GM18951 (cell line): Measurements from ENCODE around the gene AKT1S1.

Source experiments
- POLR2A ChIP-seq: IDR thresholded peaks from 4 replicates; pipeline ENCODE4 v1.6.1; 2011; ENCODE audit warnings: mild to moderate bottlenecking; ENCODE audit not compliant: insufficient read length, insufficient read depth; ENCODE audit errors: extremely low read depth
- in situ Hi-C: fragments of 300-500 bp; cut with MboI; formaldehyde crosslinking; loops from one replicate; pipeline ENCODE4 v1.12.0; 2022; ENCODE audit warnings: low sequenced_read_pairs, mixed read lengths, inconsistent platforms; ENCODE audit not compliant: unreplicated experiment

The AKT1S1 gene

GRCh38 chr19:49862391-49863253 is 14.5 kb downstream of the AKT1S1 start:
- in situ Hi-C loops, result no loop called here
- TF ChIP-seq POLR2A, result no peak

- in situ Hi-C loops, result no loop called here
- TF ChIP-seq POLR2A, result no peak
Observed at GRCh38 chr19:49861541-49862378, 15.4 kb downstream of the AKT1S1 start.

- in situ Hi-C loops, result no loop called here
- no peak for TF ChIP-seq POLR2A
Observed at GRCh38 chr19:49861107-49861506, 16.0 kb downstream of the AKT1S1 start.

GRCh38 chr19:49860336-49861102 is 16.6 kb downstream of the AKT1S1 start:
- in situ Hi-C loops, result no loop called here

GRCh38 chr19:49859682-49860335 is 17.3 kb downstream of the AKT1S1 start:
- TF ChIP-seq POLR2A, result no peak
- in situ Hi-C loops, result no loop called here

More at GRCh38 chr19:49860336-49861102, 16.6 kb downstream of the AKT1S1 start:
- TF ChIP-seq POLR2A, result no peak

GRCh38 chr19:49858088-49858985 is 18.8 kb downstream of the AKT1S1 start:
- in situ Hi-C loops, result no loop called here
- TF ChIP-seq POLR2A, result peak; percentile 39

- in situ Hi-C loops, result no loop called here
- no peak for TF ChIP-seq POLR2A
Observed at GRCh38 chr19:49857838-49858087, 19.4 kb downstream of the AKT1S1 start.

GRCh38 chr19:49857061-49857837 is 19.9 kb downstream of the AKT1S1 start:
- TF ChIP-seq POLR2A, result no peak
- in situ Hi-C loops, result no loop called here

- peak; percentile 15 for TF ChIP-seq POLR2A
- in situ Hi-C loops, result no loop called here
Observed at GRCh38 chr19:49856574-49857021, 20.6 kb downstream of the AKT1S1 start.

- in situ Hi-C loops, result no loop called here
- peak; percentile 26 for TF ChIP-seq POLR2A
Observed at GRCh38 chr19:49855676-49856573, 21.2 kb downstream of the AKT1S1 start.
